GM19099 (cell line): ENCODE results near the gene MED26.

Experiments used
- POLR2A ChIP-seq: IDR thresholded peaks from 3 replicates; pipeline ENCODE4 v1.6.1; 2011; ENCODE audit warnings: low read depth; ENCODE audit not compliant: insufficient read length; ENCODE audit errors: extremely low read depth

Gene MED26

GRCh38 chr19:16530540-16531379, 97.2 kb downstream of the MED26 start:
- no peak for TF ChIP-seq POLR2A

GRCh38 chr19:16529466-16530144, 98.4 kb downstream of the MED26 start:
- TF ChIP-seq POLR2A = no peak

- TF ChIP-seq POLR2A = no peak
Measured at GRCh38 chr19:16527971-16528521, 100.0 kb downstream of the MED26 start.

- no peak for TF ChIP-seq POLR2A
Measured at GRCh38 chr19:16527334-16527935, 100.6 kb downstream of the MED26 start.

GRCh38 chr19:16525751-16526481, 102.1 kb downstream of the MED26 start:
- TF ChIP-seq POLR2A = no peak

- TF ChIP-seq POLR2A = no peak
Measured at GRCh38 chr19:16524991-16525734, 102.8 kb downstream of the MED26 start.
